Left renal cortex interstitium (tissue), 4 donors: ENCODE measurements around the gene TMEM259. TPM values are rescaled to one million over a fixed set of nuclear protein-coding genes. Genes with fewer than 3 reads are reported as not detected.

Experiments used
- DNase-seq, 4 donors: peaks; one replicate each; pipeline ENCODE4 v3.0.0-alpha.2; 2013; ENCODE audit warnings: low read depth in 4 of 4, low spot score in 2 of 4, missing footprints in 1 of 4
- polyA plus RNA-seq, 4 donors: library from polyadenylated mRNA; unstranded; fragments of 120-200 nt; gene quantifications; one replicate each; pipeline ENCODE4 v1.2.1, GENCODE V29; 2013; ENCODE audit not compliant: insufficient read length in 4 of 4

The TMEM259 gene
- polyA plus RNA-seq, 4 donors, result 98.0 to 154 (median 130) TPM

DNA sequence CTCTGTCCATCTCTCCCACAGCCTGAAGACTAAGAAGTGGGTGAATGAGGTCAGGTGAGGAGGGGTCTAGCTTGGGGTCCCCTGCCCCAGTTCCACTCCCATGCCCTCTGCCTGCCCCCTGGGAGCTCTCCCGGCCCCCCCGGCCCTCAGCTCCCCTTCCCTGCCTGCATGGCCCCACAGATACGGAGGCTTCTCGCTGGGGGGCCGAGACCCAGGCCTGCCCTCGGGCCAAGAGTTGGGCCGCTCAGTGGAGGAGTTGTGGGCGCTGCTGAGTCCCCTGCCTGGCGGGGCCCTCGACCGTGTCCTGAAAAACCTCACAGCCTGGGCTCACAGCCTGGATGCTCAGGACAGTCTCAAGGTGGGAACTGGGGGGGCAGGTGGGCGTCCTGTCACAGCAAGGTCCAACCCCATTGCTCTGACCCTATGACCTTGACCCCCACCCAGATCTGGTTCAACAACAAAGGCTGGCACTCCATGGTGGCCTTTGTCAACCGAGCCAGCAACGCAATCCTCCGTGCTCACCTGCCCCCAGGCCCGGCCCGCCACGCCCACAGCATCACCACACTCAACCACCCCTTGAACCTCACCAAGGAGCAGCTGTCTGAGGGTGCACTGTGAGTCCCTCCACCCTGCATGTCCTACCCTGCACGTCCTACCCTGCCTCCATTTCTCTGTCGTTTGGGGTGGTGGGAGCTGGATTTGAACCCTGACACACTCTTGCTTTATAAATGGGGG, 35.1 kb upstream of the TMEM259 start:
- DNase-seq, result no peak

DNA sequence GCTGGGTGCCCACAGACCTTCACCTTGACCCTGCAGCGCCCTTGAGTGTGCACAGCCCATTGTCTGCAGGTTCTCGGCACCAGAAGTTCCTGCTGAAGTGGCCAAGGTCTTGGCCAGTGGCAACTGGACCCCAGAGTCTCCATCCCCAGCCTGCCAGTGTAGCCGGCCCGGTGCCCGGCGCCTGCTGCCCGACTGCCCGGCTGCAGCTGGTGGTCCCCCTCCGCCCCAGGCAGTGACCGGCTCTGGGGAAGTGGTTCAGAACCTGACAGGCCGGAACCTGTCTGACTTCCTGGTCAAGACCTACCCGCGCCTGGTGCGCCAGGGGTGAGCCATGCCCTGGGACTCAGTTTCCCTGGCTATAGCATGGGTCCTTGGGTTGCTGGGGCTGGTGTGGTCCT, 34.1 kb upstream of the TMEM259 start:
- DNase-seq, result no peak

DNA sequence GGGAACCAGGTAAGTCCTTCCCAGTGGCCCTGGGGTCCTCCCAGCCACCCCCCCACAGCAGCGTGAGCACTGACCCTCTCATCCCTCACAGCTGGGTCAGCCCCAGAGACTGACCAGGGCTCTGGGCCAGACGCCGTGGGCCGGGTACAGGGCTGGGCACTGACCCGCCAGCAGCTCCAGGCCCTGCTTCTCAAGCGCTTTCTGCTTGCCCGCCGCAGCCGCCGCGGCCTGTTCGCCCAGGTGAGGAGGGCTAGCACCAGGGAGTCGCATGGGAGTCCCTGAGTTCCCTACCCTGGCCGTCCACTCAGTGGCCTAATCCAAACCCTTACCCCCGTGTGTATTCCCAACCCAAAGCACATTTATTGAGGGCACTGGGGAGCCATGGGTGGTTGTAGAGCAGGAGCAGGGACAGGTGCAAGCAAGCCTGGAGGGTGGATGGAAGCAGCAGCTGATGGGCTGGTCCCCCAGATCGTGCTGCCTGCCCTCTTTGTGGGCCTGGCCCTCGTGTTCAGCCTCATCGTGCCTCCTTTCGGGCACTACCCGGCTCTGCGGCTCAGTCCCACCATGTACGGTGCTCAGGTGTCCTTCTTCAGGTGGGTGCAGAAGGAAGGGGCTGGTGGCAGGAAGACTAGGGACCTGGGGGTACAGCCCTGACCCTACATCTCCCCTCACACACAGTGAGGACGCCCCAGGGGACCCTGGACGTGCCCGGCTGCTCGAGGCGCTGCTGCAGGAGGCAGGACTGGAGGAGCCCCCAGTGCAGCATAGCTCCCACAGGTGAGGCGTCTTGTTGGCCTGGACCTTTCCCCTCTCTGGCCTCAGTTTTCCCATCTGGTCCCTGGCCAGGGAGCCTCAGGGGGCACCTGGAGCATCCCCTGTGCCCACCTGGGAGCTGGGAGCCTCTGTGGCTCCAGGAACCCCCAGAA, 33.4 kb upstream of the TMEM259 start:
- DNase-seq, result no peak

DNA sequence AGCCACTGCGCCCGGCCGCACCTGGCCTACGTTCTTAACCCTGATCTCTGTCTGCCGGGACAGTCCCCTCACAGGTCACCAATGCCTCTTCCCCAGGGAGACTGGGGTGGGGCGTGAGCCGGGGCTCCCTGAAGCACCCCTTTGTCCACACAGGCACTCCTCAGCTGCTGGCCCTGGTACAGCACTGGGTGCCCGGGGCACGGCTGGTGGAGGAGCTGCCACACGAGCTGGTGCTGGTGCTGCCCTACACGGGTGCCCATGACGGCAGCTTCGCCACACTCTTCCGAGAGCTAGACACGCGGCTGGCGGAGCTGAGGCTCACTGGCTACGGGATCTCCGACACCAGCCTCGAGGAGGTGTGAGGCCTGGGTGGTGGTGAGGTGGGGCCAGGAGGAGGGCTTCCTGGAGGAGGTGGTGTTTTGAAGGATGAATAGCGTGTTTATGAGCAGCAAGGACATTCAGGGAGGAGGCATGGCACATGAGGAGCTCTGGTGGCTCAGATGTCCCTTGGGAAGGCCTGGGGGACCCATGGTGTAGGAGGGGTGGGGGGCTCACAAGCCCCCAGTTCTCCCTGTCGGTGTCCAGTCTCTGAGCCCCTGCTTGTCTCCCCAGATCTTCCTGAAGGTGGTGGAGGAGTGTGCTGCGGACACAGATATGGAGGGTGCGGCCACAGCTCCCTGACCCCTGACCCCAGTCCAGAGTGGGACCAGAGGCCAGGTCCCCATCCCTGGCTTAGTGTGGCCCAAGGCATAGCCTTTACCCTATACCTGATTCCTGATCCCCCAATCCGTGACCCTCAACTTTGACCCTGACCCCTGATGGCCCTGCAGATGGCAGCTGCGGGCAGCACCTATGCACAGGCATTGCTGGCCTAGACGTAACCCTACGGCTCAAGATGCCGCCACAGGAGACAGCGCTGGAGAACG, 32.5 kb upstream of the TMEM259 start:
- DNase-seq, result no peak

DNA sequence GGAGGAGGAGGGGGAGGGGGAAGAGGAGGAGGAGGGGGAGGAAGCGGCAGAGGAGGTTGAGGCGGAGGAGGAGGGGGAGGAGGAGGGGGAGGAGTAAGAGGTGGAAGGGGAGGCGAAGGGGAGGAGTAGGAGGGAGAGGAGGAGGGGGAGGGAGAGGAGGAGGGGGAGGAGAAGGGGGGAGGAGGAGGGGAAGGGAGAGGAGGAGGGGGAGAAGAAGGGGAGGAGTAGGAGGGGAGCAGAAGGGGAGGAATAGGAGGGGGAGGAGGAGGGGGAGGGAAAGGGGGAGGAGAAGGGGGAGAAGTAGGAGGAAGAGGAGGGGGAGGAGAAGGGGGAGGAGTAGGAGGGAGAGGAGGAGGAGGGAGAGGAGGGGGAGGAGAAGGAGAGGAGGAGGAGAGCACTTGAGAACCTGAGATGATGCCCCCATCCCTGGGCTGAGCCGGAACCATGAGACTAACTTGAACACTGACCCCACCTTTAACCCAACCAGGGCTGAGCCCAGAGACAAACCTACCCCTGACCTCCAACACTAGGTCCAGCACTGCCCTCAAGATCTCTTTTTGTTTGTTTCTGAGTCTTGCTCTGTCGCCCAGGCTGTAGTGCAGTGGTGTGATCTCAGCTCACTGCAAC, 31.5 kb upstream of the TMEM259 start:
- no peak for DNase-seq

DNA sequence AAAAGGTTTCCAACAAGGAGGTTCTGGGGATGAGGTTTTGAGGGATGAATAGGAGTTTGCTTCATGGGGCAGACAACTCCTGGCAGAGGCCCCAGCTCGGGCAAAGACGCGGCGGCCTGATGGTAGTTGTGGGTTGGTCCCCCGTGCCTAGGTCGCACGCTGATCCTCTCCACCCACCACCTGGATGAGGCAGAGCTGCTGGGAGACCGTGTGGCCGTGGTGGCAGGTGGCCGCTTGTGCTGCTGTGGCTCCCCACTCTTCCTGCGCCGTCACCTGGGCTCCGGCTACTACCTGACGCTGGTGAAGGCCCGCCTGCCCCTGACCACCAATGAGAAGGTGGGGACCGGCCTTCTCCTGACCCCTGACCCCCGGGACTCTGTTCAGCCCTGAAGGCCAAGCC, 30.9 kb upstream of the TMEM259 start:
- DNase-seq, result no peak

DNA sequence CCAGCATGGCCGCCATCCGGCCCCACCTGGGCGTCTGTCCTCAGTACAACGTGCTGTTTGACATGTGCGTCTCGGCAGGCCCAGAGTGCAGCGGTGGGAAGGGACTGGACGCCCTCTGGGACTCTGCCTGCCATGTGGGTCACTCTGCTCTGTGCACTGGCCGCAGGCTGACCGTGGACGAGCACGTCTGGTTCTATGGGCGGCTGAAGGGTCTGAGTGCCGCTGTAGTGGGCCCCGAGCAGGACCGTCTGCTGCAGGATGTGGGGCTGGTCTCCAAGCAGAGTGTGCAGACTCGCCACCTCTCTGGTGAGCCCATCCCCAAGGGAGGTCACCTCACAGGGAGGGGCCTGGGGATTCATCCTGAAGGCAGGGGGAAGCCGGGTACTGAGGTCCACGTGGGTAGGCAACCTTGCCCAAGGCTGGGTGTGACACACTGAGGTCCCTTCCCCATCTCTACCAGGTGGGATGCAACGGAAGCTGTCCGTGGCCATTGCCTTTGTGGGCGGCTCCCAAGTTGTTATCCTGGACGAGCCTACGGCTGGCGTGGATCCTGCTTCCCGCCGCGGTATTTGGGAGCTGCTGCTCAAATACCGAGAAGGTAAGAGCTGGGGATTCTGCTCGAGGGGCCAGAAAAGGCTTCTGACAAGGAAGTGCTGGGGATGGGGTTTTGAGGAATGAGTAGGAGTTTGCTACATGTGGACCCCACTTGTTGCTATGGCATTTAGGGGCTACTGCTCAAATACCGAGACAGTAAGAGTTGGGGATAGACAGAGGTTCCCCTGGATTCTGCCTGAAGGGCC, 30.3 kb upstream of the TMEM259 start:
- DNase-seq, result no peak

DNA sequence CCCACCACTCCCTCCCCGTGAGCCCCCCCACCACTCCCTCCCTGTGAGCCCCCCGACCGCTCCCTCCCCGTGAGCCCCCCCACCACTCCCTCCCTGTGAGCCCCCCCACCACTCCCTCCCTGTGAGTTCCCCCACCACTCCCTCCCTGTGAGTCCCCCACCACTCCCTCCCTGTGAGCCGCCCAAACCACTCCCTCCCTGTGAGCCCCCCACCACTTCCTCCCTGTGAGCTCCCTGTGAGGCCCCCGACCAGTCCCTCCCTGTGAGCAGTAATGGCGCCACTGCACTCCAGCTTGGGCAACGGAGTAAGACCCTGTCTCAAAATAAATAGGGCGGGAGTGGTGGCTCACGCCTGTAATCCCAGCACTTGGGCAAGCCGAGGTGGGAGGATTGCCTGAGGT, 28.9 kb upstream of the TMEM259 start:
- no peak for DNase-seq

DNA sequence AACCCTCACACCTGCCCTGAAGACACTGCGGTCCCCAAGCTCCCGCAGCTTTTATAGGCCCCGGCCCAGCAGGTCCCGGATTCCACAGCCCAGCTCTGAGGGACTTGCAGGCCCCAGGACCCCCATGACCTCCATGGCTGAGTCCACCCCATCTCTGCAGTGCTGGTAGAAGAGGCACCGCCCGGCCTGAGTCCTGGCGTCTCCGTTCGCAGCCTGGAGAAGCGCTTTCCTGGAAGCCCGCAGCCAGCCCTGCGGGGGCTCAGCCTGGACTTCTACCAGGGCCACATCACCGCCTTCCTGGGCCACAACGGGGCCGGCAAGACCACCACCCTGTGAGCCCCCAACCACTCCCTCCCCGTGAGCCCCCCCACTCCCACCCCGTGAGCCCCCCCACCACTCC, 28.2 kb upstream of the TMEM259 start:
- DNase-seq, result no peak

DNA sequence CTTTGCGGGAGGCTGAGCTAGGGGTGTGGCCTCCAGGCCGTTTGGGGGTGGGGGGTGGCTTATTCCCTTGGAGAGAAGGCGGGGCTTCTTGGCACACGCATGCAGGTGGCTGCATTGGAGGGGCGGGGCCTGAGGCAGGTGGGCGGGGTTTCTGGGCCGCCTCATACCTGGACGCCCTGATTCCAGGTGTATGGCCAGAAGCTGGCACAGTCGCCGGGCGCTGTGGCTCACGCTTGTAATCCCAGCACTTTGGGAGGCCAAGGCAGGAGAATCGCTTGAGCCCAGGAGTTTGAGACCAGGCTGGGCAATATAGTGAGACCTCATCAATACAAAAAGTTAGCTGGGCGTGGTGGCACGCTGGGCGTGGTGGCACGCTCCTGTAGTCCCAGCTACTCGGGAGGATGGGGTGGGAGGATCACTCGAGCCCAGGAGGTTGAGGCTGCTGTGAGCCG, 26.8 kb upstream of the TMEM259 start:
- DNase-seq, result no peak

DNA sequence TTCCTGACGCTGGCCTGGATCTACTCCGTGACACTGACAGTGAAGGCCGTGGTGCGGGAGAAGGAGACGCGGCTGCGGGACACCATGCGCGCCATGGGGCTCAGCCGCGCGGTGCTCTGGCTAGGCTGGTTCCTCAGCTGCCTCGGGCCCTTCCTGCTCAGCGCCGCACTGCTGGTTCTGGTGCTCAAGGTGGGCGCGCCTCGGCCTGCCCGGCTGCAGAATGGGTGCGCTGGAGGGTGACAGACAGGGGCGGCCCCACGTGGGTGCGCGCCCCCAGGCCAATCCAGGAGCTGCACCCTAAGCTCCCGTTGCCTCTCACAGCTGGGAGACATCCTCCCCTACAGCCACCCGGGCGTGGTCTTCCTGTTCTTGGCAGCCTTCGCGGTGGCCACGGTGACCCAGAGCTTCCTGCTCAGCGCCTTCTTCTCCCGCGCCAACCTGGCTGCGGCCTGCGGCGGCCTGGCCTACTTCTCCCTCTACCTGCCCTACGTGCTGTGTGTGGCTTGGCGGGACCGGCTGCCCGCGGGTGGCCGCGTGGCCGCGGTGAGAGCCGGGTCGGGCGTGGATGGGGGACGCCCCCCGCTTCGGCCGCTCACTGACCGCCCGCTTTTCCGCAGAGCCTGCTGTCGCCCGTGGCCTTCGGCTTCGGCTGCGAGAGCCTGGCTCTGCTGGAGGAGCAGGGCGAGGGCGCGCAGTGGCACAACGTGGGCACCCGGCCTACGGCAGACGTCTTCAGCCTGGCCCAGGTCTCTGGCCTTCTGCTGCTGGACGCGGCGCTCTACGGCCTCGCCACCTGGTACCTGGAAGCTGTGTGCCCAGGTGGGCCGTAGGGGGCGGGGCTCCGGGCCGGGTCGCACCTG, 26.1 kb upstream of the TMEM259 start:
- no peak for DNase-seq

DNA sequence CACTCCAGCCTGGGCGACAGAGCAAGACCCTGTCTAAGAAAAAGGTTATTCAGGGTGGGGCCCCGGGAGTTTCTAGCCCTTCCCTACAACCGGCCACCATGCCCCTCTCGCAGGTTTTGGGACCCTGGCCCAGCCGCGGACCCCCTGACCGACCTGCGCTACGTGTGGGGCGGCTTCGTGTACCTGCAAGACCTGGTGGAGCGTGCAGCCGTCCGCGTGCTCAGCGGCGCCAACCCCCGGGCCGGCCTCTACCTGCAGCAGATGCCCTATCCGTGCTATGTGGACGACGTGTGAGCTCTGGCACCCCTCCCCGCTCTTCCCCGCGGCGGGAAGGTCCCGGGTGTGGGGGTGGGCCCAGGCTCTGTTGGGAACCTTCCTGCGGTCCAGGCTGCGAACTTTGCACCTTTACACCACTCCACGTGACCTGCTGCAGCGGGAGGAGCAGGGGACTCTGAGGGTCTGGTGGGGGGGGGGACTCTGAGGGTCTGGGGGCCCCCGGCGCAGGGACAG, 25.2 kb upstream of the TMEM259 start:
- no peak for DNase-seq

DNA sequence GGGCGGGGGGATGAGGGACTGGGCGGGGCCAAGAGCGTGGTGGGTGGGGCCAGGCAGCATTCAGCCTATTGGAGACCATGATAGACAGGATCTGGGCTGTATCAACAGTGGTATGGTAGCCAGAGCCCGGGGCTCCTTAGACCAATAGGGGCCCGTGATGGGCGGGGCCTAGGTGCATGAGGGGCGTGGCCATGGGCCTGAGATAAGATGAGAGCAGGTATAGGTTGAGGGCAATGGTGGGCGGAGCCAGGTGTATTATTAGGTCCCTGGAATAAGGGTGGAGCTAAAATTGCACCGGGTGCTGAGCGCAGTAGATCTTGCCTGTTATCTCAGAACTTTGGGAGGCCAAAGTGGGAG, 24.3 kb upstream of the TMEM259 start:
- no peak for DNase-seq

DNA sequence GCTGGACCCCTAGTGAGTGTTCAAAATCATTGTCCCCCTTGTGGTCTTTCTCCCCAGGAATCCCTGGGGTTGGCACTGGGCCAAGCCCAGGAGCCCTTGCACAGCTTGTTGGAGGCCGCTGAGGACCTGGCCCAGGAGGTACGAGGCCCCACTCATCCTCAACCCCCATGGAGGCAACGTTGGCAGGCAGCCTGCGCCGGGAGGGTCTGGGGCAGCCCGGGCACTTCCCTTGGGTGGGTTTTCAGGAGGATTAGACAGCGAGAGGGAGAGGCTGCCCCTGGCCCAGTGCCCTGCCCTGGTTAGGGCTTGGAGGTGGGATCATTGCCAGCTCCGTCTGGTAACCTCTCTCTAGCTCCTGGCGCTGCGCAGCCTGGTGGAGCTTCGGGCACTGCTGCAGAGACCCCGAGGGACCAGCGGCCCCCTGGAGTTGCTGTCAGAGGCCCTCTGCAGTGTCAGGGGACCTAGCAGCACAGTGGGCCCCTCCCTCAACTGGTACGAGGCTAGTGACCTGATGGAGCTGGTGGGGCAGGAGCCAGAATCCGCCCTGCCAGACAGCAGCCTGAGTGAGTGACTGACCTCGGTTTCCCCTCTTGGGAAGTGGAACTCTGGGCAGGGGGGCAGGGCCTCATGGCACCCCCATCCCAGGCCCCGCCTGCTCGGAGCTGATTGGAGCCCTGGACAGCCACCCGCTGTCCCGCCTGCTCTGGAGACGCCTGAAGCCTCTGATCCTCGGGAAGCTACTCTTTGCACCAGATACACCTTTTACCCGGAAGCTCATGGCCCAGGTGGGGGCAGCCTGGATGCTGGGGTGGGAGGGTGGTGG, 22.0 kb upstream of the TMEM259 start:
- no peak for DNase-seq

DNA sequence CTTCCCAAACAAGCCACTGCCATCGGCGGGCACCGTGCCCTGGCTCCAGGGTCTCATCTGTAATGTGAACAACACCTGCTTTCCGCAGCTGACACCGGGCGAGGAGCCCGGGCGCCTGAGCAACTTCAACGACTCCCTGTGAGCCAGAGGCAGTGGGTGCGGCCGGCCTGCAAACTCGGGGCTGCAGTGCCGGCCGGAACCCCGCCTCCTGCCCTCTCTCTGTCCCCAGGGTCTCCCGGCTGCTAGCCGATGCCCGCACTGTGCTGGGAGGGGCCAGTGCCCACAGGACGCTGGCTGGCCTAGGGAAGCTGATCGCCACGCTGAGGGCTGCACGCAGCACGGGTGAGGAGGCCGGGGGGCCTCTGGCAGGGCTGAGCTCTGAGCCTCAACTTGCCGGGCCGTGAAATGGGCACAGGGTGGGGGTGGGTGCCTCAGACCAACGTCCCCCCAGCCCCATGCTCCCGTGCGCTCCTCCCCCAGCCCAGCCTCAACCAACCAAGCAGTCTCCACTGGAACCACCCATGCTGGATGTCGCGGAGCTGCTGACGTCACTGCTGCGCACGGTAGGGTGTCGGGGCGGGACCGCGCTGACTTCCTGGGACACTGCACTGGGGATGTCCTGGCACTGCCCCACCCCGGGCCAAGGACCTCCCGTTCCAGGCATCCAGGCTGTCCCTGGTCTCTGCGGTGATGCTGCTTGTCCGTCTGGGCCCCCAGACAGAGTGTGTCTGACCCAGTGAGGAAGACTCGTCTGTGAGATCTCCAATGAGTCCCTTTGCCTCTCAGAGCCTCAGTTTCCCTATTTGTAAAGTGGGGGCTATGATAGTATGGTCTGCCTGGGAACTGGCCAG, 21.1 kb upstream of the TMEM259 start:
- DNase-seq, result no peak

DNA sequence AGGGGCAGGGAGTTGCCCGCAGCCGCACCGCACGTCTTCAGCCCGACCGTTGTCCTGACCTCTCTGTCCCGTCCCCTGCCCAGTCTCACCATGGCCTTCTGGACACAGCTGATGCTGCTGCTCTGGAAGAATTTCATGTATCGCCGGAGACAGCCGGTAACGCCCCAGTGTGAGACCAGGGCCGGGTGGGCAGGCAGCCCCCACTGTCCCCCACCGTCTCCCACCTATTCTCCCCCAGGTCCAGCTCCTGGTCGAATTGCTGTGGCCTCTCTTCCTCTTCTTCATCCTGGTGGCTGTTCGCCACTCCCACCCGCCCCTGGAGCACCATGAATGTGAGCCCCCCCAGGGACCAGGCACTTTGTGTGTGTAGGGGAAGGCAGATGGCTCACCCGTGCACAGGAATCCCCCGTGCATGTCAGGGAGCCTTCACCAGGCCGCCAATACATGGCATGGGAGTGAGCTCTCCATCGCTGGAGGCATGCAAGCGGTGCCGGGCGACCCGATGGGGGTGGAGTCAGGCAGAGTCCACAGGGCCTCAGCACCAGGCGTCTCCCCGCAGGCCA, 20.4 kb upstream of the TMEM259 start:
- no peak for DNase-seq
